ENCODE measurements around the gene TMEM54. TPM values are rescaled to one million over a fixed set of nuclear protein-coding genes. Genes with fewer than 3 reads are reported as not detected.

Gene TMEM54
- total RNA-seq, 1 experiment from 2014 or later, result 102 TPM

GRCh38 chr1:32872192-32872460 is 29.1 kb downstream of the TMEM54 start:
- Histone ChIP-seq H3K4me3 (no peak overlapping the region), H2AFZ (no peak overlapping the region), H3K9me3 (ENCODE audit: insufficient read depth, low read depth) (no peaks in the 10 kb centered on the region), H3K9me2 (ENCODE audit: insufficient read depth) (no peaks in the 10 kb centered on the region), H3K79me2 (ENCODE audit: low read depth) (no peaks in the 10 kb centered on the region), H3K36me3 (ENCODE audit: low read depth) (no peaks in the 10 kb centered on the region), H3F3A (ENCODE audit: insufficient read depth, low read depth) (peaks cover 21% of the 10 kb centered on the region; the same call in 1 of the 2 replicates), H4K20me1 (ENCODE audit: insufficient read depth) (no peaks in the 10 kb centered on the region), H3K4me2 (no peak overlapping the region), H3K4me1 (replicated peaks; ENCODE audit: insufficient read depth) (no peaks in the 10 kb centered on the region), H3K27ac (no peak overlapping the region), H3K27me3 (ENCODE audit: insufficient read depth, low read depth) (peaks cover 19% of the 10 kb centered on the region)
- ChIA-PET CTCF (interaction anchor here (0.5 to 0.7 kb wide), 3 partner anchors 8 to 352 kb away, joined by 3 to 7 read pairs (median 4); no protein-coding TSS in a partner anchor), POLR2A (ENCODE audit: unreplicated experiment) (no interaction called here)
- TF ChIP-seq CTCF (conservative IDR thresholded peaks at IDR 0.05) (no peak), EZH2 (IDR thresholded peaks at IDR 0.05; ENCODE audit: low read depth) (no peak)
- intact Hi-C loops (cut with micrococcal nuclease; ENCODE audit: unreplicated experiment), result loop anchor here (1.0 to 10.0 kb wide), 4 partner anchors 160 to 603 kb away; partner anchors contain the start of gene ZSCAN20
- BruUV-seq (replicated peaks), result no TSS peak
- DNase-seq, result no peak

- peaks cover 19% of the 10 kb centered on the region for H3K27me3 ChIP-seq (ENCODE audit: insufficient read depth, low read depth)
- no peak overlapping the region for H2AFZ ChIP-seq
- H3K4me1 ChIP-seq (replicated peaks; ENCODE audit: insufficient read depth), result no peaks in the 10 kb centered on the region
- DNase-seq, result no peak
- peak overlapping the region; percentile 47; the same call in 1 of the 2 replicates for H3K4me2 ChIP-seq
- ChIA-PET POLR2A (ENCODE audit: unreplicated experiment) (no interaction called here), CTCF (interaction anchor here (0.6 to 0.7 kb wide), 3 partner anchors 8 to 500 kb away, joined by 3 to 4 read pairs (median 3); no protein-coding TSS in a partner anchor)
- intact Hi-C loops (cut with micrococcal nuclease; ENCODE audit: unreplicated experiment), result loop anchor here (1.0 to 10.0 kb wide), 4 partner anchors 159 to 603 kb away; partner anchors contain the start of gene ZSCAN20
- no peaks in the 10 kb centered on the region for H3K9me3 ChIP-seq (ENCODE audit: insufficient read depth, low read depth)
- TF ChIP-seq EZH2 (IDR thresholded peaks at IDR 0.05; ENCODE audit: low read depth), result no peak
- no peak for TF ChIP-seq CTCF (conservative IDR thresholded peaks at IDR 0.05)
- no peaks in the 10 kb centered on the region for H4K20me1 ChIP-seq (ENCODE audit: insufficient read depth)
- BruUV-seq (replicated peaks), result no TSS peak
- no peaks in the 10 kb centered on the region for H3K9me2 ChIP-seq (ENCODE audit: insufficient read depth)
- no peaks in the 10 kb centered on the region for H3K79me2 ChIP-seq (ENCODE audit: low read depth)
- H3K36me3 ChIP-seq (ENCODE audit: low read depth), result no peaks in the 10 kb centered on the region
- no peak overlapping the region; the same call in 1 of the 2 replicates for H3K4me3 ChIP-seq
- peaks cover 21% of the 10 kb centered on the region; the same call in 1 of the 2 replicates for H3F3A ChIP-seq (ENCODE audit: insufficient read depth, low read depth)
- no peak overlapping the region for H3K27ac ChIP-seq
These were observed 29.6 kb downstream of the TMEM54 start for GRCh38 chr1:32871364-32872191.

- Histone ChIP-seq H3K27ac (no peak within 1 kb of the TSS), H3K9me3 (ENCODE audit: insufficient read depth, low read depth) (no peaks in the 10 kb centered on the region), H4K20me1 (ENCODE audit: insufficient read depth) (no peaks in the 10 kb centered on the region), H3K79me2 (ENCODE audit: low read depth) (no peaks in the 10 kb centered on the region), H2AFZ (no peak within 1 kb of the TSS), H3K9me2 (ENCODE audit: insufficient read depth) (no peaks in the 10 kb centered on the region), H3K27me3 (ENCODE audit: insufficient read depth, low read depth) (peaks cover 19% of the 10 kb centered on the region), H3K36me3 (ENCODE audit: low read depth) (no peaks in the 10 kb centered on the region), H3K4me2 (peak within 1 kb of the TSS; percentile 47), H3K4me1 (replicated peaks; ENCODE audit: insufficient read depth) (no peaks in the 10 kb centered on the region), H3F3A (ENCODE audit: insufficient read depth, low read depth) (peaks cover 20% of the 10 kb centered on the region; the same call in 1 of the 2 replicates), H3K4me3 (no peak within 1 kb of the TSS; the same call in 1 of the 2 replicates)
- intact Hi-C loops (cut with micrococcal nuclease; ENCODE audit: unreplicated experiment), result loop anchor here (10.0 kb wide), 2 partner anchors 426 to 604 kb away; partner anchors contain the start of gene ZSCAN20
- peak; percentile 65; the same call in 1 of the 2 replicates for TF ChIP-seq EZH2 (IDR thresholded peaks at IDR 0.05; ENCODE audit: low read depth)
- no peak for TF ChIP-seq CTCF (conservative IDR thresholded peaks at IDR 0.05)
- no TSS peak for BruUV-seq (replicated peaks)
- CTCF ChIA-PET, result interaction anchor here (0.6 kb wide), 1 partner anchor 499 kb away, joined by 3 read pairs; no protein-coding TSS in a partner anchor
- no peak for DNase-seq
- POLR2A ChIA-PET (ENCODE audit: unreplicated experiment), result interaction anchor here (0.6 kb wide), 1 partner anchor 89 kb away, joined by 4 read pairs; no protein-coding TSS in a partner anchor
These were observed 30.4 kb downstream of the TMEM54 start, which contains the start of gene FNDC5 for GRCh38 chr1:32870615-32871363. Gene FNDC5, minus strand, starts transcription at chr1:32870912.

Data from PC-9 (cell line).